ENCODE data around the gene ATG14. TPM values are rescaled to one million over a fixed set of nuclear protein-coding genes. Genes with fewer than 3 reads are reported as not detected.

ATG14 gene
- total RNA-seq, 3 donors from 2014 or later = 8.3 to 15.1 (median 10.8) TPM

GRCh38 chr14:55341781-55342180, 69.8 kb downstream of the ATG14 start:
- DNase-seq (no peak), ATAC-seq (no peak)
- no peaks in the 10 kb centered on the region for H3K36me3 ChIP-seq (ENCODE audit: low read depth)
- no peaks in the 10 kb centered on the region for H3K9me3 ChIP-seq
- no peak for TF ChIP-seq CTCF (IDR thresholded peaks at IDR 0.05)
- no peak overlapping the region for H3K4me3 ChIP-seq
- H3K4me1 ChIP-seq (ENCODE audit: low read depth) = peaks cover 52% of the 10 kb centered on the region
- intact Hi-C loops (cut with DNase I, micrococcal nuclease) = no loop called here

- H3K9me3 ChIP-seq = no peaks in the 10 kb centered on the region
- DNase-seq (no peak), ATAC-seq (no peak)
- no peak for TF ChIP-seq CTCF (IDR thresholded peaks at IDR 0.05)
- no peak overlapping the region for H3K4me3 ChIP-seq
- intact Hi-C loops (cut with DNase I, micrococcal nuclease) = no loop called here
- no peaks in the 10 kb centered on the region for H3K36me3 ChIP-seq (ENCODE audit: low read depth)
- H3K4me1 ChIP-seq (ENCODE audit: low read depth) = peaks cover 52% of the 10 kb centered on the region
Measured at GRCh38 chr14:55340482-55340881, 71.1 kb downstream of the ATG14 start.

- ATAC-seq = peak; percentile 14
- intact Hi-C loops (cut with DNase I, micrococcal nuclease) = no loop called here
- DNase-seq = no peak
- no peaks in the 10 kb centered on the region for H3K9me3 ChIP-seq
- no peak for TF ChIP-seq CTCF (IDR thresholded peaks at IDR 0.05)
- H3K4me3 ChIP-seq = no peak overlapping the region
- no peaks in the 10 kb centered on the region for H3K36me3 ChIP-seq (ENCODE audit: low read depth)
- H3K4me1 ChIP-seq (ENCODE audit: low read depth) = peaks cover 52% of the 10 kb centered on the region
Measured at GRCh38 chr14:55339770-55340169, 71.9 kb downstream of the ATG14 start.

GRCh38 chr14:55336691-55337090, 74.9 kb downstream of the ATG14 start:
- no peak overlapping the region for H3K4me3 ChIP-seq
- ATAC-seq = no peak
- no peak for DNase-seq
- peaks cover 66% of the 10 kb centered on the region for H3K4me1 ChIP-seq (ENCODE audit: low read depth)
- intact Hi-C loops (cut with DNase I, micrococcal nuclease) = no loop called here
- no peak for TF ChIP-seq CTCF (IDR thresholded peaks at IDR 0.05)
- no peaks in the 10 kb centered on the region for H3K9me3 ChIP-seq
- no peaks in the 10 kb centered on the region for H3K36me3 ChIP-seq (ENCODE audit: low read depth)

- H3K4me3 ChIP-seq = no peak overlapping the region
- TF ChIP-seq CTCF (IDR thresholded peaks at IDR 0.05) = no peak
- peak in 1 of 3 donors; percentile 61 for DNase-seq
- no peaks in the 10 kb centered on the region for H3K36me3 ChIP-seq (ENCODE audit: low read depth)
- intact Hi-C loops (cut with DNase I, micrococcal nuclease) = no loop called here
- H3K9me3 ChIP-seq = no peaks in the 10 kb centered on the region
- H3K4me1 ChIP-seq (ENCODE audit: low read depth) = peaks cover 61% of the 10 kb centered on the region
- peak; percentile 71 for ATAC-seq
Measured at GRCh38 chr14:55336162-55336561, 75.5 kb downstream of the ATG14 start.

Data from mucosa of descending colon (tissue), 3 donors.